K562 (cell line): ENCODE results near the gene FN3K. TPM values are rescaled to one million over a fixed set of nuclear protein-coding genes. Genes with fewer than 3 reads are reported as not detected.

Experiments used
- BCLAF1 ChIP-seq, 2 experiments: fragments of 450-650 bp in 1 of 2; IDR thresholded peaks; 2 replicates each; pipeline ENCODE4 v1.6.1; 2011 to 2017; ENCODE audit warnings: low read depth in 2 of 2, antibody characterized with exemption in 1 of 2, borderline replicate concordance in 1 of 2, low read length in 1 of 2, mild to moderate bottlenecking in 1 of 2, mixed read lengths in 1 of 2; ENCODE audit not compliant: control insufficient read depth in 1 of 2
- CBX8 ChIP-seq: fragments of 200-600 bp; sonication (generic); IDR thresholded peaks from 2 replicates; pipeline ENCODE4 v1.6.1; 2012; ENCODE audit warnings: borderline replicate concordance, mixed run types, low read depth, mild to moderate bottlenecking, moderate library complexity, mixed read lengths, low read length, control low read depth, inconsistent platforms; ENCODE audit not compliant: poor library complexity, severe bottlenecking; ENCODE audit errors: extremely low read depth
- HDAC6 ChIP-seq: IDR thresholded peaks from 2 replicates; pipeline ENCODE4 v1.6.1; 2012; ENCODE audit warnings: low read depth, mild to moderate bottlenecking, control low read depth, inconsistent platforms, low read length, moderate library complexity
- HNRNPLL ChIP-seq: fragments of 200-400 bp; formaldehyde crosslinking; IDR thresholded peaks from 2 replicates; pipeline ENCODE4 v1.6.1; 2017; ENCODE audit warnings: low read length, low read depth, mild to moderate bottlenecking; ENCODE audit not compliant: poor library complexity, severe bottlenecking
- NONO ChIP-seq, 2 experiments: fragments of 200-400 bp in 1 of 2; fragments of 450-650 bp in 1 of 2; formaldehyde crosslinking in 1 of 2; IDR thresholded peaks; 2 replicates each; pipeline ENCODE4 v1.6.1; 2017; ENCODE audit warnings: low read depth in 2 of 2, mild to moderate bottlenecking in 2 of 2, moderate library complexity in 2 of 2, low read length in 1 of 2
- PRDM10 ChIP-seq: fragments of 450-650 bp; IDR thresholded peaks from 2 replicates; pipeline ENCODE4 v1.6.1; 2018; ENCODE audit not compliant: partially characterized antibody
- PURB ChIP-seq: sonication (generic); formaldehyde crosslinking; IDR thresholded peaks from 2 replicates; pipeline ENCODE4 v1.9.0; 2021; ENCODE audit warnings: low read depth, mild to moderate bottlenecking, missing genetic modification reagents
- SMAD2 ChIP-seq: fragments of 150-350 bp; IDR thresholded peaks from 2 replicates; pipeline ENCODE4 v1.6.1; 2014; ENCODE audit warnings: low read depth, mild to moderate bottlenecking, low read length
- SMARCC2 ChIP-seq: fragments of 450-650 bp; IDR thresholded peaks from 2 replicates; pipeline ENCODE4 v1.6.1; 2017; ENCODE audit warnings: antibody characterized with exemption, moderate library complexity, mild to moderate bottlenecking, low read depth
- TGIF2 ChIP-seq: sonication (generic); formaldehyde crosslinking; IDR thresholded peaks from 2 replicates; pipeline ENCODE4 v1.8.1; 2022; ENCODE audit warnings: mild to moderate bottlenecking, missing genetic modification reagents, moderate library complexity
- ZC3H11A ChIP-seq: IDR thresholded peaks from 2 replicates; pipeline ENCODE4 v1.6.1; 2012; ENCODE audit warnings: low read depth, low read length, improper control_type of control experiment
- ZNF274 ChIP-seq: IDR thresholded peaks from 2 replicates; pipeline ENCODE4 v1.6.1; 2011; ENCODE audit warnings: low read depth, mild to moderate bottlenecking, low read length, moderate library complexity, borderline replicate concordance
- ZNF766 ChIP-seq: fragments of 200-800 bp; sonication (Bioruptor generic); conservative IDR thresholded peaks from 2 replicates; pipeline ENCODE4 v1.6.1; 2016; ENCODE audit warnings: missing genetic modification characterization, missing compliant biosample characterization
- polyA plus RNA-seq, 8 experiments: library from polyadenylated mRNA; depleted of rRNA in 4 of 8; stranded (reverse) in 5 of 8; unstranded in 3 of 8; fragments of >200 nt; fragmentation: Nextera tagmentation in 2 of 8; fragmentation: Illumina TruSeq in 1 of 8; extraction: Ambion mirVana in 2 of 8; extraction: Trizol in 1 of 8; gene quantifications; 2 replicates each; pipeline versions ENCODE4 v1.2.1 to v1.2.3, GENCODE V29; 2011 to 2014; ENCODE audit warnings: inconsistent platforms in 1 of 8, missing spikeins in 1 of 8
- total RNA-seq, 7 experiments: library from RNA; depleted of rRNA in 6 of 7; stranded (reverse); fragments of >200 nt in 6 of 7; fragmentation: Illumina TruSeq in 2 of 7; extraction: Trizol in 2 of 7; gene quantifications; 2 replicates each; pipeline versions ENCODE4 v1.2.1 to v1.2.3, GENCODE V29; 2011 to 2021; ENCODE audit warnings: low replicate concordance in 1 of 7
- TF ChIP-seq, protein P1 (sequence below): fragments of 250-450 bp; sonication (Bioruptor Pico); IDR thresholded peaks from 2 replicates; pipeline ENCODE4 v1.9.0; 2021; ENCODE audit warnings: mild to moderate bottlenecking
- TF ChIP-seq, protein P2 (sequence below): fragments of 450-650 bp; formaldehyde crosslinking; IDR thresholded peaks from 2 replicates; pipeline ENCODE4 v1.4.0; 2022; ENCODE audit warnings: missing genetic modification characterization
- TF ChIP-seq, protein P3 (sequence below): fragments of 450-650 bp; IDR thresholded peaks from 2 replicates; pipeline ENCODE4 v1.6.1; 2017; ENCODE audit warnings: mild to moderate bottlenecking, moderate library complexity

Gene FN3K
- total and polyA plus RNA-seq, 9 of the 15 experiments (the other 6 are each of a cell fraction or from before 2014, with no cell fraction given): 0.08 to 22.7 (median 3.8) TPM

DNA sequence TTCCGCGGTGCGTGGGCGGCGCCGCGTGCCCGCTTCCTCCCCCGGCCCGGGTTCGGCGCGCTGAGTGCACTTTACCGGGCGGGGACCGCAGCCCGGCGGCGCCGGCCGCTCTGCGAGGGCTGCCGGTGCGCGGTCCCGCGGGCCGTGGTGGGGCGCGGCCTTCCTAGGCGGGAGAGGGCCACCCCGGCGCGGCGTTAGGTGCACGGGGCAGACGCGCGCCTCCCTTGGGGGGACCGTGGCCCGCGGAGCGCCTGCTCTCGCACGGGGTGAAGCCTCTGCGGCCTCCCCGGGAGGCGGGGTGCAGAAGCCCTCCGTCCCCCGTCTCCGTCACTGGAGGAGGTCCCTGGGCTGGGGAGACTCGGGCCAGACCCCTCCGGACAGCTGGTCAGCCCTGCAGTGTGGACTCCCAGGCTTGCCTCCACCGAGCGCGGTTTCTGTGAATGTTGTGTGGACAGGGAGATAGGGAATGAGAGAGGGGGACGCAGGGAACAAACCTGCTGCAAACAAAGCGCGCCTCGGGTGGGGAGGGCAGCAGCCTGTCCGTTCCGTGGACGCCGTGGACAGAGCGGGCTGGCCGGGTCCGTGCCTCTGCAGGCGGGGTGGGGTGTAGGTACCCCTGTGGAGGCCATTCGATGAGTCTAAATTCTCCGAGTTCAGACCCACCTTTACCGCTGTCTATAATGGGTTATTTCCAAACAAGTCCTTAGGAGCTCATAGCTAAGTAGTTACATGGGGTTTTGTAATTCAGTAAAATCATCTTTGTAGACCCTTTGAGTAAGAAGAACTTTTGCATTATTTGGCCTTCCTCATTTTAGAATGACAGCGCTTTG is 17.2 kb downstream of the FN3K start (continued):
- TF ChIP-seq BCLAF1 (IDR thresholded peaks at IDR 0.05; ENCODE audit: borderline replicate concordance in 1 of 2, control insufficient read depth in 1 of 2, low read depth in 2 of 2, low read length in 1 of 2): no peak
- TF ChIP-seq SMARCC2: no peak
- TF ChIP-seq, protein P1, sequence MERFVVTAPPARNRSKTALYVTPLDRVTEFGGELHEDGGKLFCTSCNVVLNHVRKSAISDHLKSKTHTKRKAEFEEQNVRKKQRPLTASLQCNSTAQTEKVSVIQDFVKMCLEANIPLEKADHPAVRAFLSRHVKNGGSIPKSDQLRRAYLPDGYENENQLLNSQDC (CRISPR knock-in tag): no peak
- no peak for TF ChIP-seq TGIF2 (CRISPR knock-in tag)
- TF ChIP-seq, protein P2, sequence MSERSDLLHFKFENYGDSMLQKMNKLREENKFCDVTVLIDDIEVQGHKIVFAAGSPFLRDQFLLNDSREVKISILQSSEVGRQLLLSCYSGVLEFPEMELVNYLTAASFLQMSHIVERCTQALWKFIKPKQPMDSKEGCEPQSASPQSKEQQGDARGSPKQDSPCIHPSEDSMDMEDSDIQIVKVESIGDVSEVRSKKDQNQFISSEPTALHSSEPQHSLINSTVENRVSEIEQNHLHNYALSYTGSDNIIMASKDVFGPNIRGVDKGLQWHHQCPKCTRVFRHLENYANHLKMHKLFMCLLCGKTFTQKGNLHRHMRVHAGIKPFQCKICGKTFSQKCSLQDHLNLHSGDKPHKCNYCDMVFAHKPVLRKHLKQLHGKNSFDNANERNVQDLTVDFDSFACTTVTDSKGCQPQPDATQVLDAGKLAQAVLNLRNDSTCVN: no peak
- no peak for TF ChIP-seq PURB
- no peak for TF ChIP-seq PRDM10
- TF ChIP-seq HNRNPLL: no peak
- TF ChIP-seq SMAD2: no peak
- TF ChIP-seq, protein P3, sequence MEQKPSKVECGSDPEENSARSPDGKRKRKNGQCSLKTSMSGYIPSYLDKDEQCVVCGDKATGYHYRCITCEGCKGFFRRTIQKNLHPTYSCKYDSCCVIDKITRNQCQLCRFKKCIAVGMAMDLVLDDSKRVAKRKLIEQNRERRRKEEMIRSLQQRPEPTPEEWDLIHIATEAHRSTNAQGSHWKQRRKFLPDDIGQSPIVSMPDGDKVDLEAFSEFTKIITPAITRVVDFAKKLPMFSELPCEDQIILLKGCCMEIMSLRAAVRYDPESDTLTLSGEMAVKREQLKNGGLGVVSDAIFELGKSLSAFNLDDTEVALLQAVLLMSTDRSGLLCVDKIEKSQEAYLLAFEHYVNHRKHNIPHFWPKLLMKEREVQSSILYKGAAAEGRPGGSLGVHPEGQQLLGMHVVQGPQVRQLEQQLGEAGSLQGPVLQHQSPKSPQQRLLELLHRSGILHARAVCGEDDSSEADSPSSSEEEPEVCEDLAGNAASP: no peak
- no peak for TF ChIP-seq ZC3H11A
- no peak for TF ChIP-seq ZNF274
- TF ChIP-seq CBX8: no peak
- peak in 1 of 2 experiments; percentile 75; a peak in 2 of 4 replicates for TF ChIP-seq NONO (IDR thresholded peaks at IDR 0.05; ENCODE audit: low read depth in 2 of 2, low read length in 1 of 2)
- TF ChIP-seq ZNF766 (CRISPR knock-in tag): no peak
- no peak for TF ChIP-seq HDAC6
